GM21786 (cell line): ENCODE measurements around the gene APEX2.
"Not testable (repeated sequence)": the region's sequence is repeated elsewhere in the genome, so short reads cannot be mapped to it uniquely, and the experiment has no call there.

Experiments
- ATAC-seq: cut with Tn5 transposase; IDR thresholded peaks from one replicate; pipeline ENCODE4 v1.9.1; 2021; ENCODE audit not compliant: unreplicated experiment

Gene APEX2, protein sequence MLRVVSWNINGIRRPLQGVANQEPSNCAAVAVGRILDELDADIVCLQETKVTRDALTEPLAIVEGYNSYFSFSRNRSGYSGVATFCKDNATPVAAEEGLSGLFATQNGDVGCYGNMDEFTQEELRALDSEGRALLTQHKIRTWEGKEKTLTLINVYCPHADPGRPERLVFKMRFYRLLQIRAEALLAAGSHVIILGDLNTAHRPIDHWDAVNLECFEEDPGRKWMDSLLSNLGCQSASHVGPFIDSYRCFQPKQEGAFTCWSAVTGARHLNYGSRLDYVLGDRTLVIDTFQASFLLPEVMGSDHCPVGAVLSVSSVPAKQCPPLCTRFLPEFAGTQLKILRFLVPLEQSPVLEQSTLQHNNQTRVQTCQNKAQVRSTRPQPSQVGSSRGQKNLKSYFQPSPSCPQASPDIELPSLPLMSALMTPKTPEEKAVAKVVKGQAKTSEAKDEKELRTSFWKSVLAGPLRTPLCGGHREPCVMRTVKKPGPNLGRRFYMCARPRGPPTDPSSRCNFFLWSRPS

DNA sequence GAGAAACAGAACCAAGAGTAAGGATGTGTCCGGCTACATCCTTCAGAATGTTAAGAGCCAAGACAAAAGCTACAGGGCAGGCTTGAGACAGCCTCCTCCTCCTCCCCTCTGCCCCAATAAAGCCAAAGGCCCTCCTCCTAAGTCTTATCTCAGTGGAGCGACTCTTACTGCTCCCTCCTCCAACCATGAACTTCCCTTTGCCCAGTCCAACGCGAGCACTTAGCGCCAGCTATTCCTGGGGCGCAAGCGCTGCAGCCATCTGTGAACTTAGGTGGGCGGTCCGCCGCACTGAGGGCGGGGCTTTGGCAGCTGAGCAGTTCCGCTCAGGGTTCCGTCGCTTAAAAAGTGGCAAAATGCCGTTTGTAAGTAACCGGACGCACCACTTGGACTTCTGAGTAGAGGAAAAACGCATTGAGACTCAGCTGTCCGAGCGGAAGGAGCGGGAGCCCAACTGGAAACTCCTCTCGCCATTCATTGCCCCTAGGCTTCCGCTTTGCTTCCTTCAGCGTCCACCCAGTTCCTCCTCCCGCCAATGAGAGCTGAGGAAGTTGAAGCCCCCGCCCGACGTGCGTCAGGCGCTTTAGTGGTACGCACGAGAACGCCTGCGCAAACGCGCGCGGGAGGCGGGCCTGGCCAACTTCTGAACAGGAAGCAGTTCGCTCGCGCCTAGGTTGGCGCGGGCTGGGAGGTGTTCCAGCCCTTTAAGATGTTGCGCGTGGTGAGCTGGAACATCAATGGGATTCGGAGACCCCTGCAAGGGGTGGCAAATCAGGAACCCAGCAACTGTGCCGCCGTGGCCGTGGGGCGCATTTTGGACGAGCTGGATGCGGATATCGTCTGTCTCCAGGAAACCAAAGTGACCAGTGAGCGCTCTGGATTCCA is at the start of gene APEX2:
Gene APEX2 (plus strand): TSS at position 647 of the 882 bp plus-strand sequence. CDS start 60 bp downstream, at position 707.
- peak; percentile 91 for ATAC-seq

DNA sequence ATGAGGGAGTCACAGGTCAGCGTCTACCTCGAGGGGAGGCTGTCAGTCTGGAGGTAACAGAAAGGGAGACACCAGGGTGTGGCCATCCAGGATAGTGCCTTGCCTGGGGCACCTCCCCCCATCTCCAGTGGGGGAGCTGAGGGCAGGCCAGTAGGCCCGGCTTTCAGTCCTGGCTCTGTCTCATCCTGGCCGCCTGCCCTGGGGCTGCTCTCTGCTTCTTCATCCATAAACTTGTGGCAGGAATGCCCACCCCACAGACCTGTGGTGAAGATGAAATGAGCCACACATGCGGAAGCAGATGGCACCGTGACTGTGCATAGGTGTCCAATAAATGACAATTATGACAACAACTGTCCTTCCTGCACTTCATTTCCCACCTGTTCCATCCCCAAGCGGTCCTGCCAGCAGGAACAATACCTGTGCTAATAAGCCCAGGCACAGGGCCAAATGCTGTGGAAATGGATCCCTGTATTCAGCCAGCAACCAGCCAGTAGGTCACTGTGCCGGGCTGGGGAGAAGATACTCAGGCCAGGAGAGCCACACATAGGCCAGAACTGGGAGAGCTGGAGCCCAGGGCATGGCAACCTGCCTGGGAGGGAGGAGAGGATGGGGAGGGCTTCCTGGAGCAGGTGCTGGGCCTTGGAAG is 49.3 kb upstream of the APEX2 start:
- no peak for ATAC-seq

DNA sequence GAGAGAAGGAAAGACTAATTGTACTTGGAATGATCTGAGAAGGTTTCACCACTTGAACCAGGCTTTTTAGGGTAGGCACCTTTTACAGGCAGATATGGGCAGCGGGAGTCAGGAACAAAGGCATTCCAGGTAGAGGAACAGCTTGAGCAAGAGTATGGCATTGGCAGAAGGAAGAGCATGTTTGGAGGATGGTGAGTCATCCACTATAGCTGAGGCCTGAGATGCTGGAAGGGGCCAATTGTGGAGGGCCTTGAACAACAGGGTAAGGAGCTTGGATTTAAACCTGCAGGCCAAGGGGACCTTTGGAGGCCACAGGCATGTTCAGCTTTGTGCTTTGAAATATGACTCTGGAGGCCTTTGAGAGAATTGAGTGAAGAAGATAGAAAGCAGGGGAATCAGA is 38.4 kb upstream of the APEX2 start:
- no peak for ATAC-seq

DNA sequence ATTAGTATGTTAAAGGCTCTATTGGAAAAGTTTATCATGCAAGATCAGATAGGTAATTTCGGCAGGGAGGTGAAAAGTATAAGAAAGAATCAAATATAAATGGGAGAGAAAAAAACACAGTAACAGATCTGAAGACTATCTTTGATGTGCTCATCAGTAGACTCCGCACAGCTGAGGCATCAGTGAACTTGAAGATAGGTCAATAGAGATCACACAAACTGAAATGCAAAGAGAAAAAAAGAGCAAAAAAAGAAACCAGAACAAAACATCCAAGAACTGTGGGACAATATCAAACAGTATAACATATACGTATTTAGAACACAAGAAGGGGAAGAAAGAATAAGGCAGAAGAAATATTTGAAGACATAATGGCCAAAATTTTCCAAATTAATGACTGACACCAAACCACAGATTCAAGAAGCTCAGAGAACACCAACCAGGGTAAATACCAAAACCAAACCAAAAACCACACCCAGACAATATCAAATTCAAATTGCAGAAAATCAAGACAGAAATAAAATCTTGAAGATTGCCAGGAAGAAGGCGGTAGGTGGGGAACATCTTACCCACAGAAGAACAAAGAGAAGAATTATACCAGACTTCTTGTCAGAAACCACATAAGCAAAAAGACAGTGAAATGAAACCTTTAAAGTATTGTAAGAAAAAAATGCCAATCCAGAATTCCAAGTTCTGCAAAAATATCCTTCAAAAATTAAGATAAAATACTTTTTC is 35.2 kb upstream of the APEX2 start:
- no peak for ATAC-seq

DNA sequence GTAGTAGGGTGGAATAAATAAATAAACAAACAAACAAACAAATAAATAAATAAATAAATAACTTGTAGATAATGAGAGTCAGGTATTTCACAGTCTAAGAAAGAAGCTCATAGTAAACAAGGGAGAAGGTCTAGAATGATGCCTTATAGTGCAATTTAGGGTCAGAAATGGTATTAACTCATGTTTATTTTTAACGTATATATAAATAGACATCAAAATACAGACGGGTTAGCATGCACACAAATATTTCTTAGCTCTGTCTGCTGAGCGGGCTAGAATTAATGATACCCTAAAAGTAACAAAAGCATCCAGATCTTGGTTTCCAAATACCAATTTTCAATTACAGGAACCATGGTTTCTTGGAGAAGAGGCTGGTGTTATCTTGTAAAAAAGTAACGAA is 22.8 kb upstream of the APEX2 start:
- no peak for ATAC-seq

DNA sequence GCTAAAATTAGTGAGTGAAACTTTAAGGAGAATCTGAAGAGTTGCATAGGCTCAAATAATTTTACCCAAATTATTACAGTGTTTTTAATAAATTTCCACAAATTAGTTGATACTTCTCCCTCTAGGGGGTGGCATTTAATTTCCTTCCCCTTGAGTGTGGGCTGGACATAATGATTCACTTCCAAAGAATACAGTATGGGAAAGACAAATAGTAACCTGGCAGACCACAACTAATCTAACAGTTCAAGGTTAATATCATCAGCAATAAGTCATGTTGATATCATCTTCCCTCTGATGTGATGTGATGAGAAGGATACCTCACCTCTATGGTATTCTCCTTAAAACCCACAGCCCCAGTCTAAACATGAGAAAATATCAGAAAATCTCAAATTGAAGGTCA is 21.7 kb upstream of the APEX2 start:
- ATAC-seq, result no peak

DNA sequence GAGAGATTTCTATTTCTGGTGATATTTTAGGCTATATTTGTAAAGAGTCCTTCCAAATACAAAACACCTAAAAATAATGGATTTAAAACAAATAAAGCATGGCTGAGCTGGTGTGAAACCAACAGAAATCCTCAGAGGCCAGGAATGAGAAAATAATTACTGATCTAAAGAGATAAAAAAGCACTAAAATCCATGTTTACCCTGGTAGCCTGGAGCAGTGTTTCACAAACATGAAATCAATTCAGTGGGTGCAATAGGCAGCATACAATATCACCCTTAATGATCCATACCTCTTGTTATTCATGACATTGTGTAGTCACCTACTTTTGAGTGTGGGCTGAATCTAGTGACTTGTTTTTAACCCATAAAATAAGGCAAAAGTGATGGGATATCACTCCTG is 20.7 kb upstream of the APEX2 start:
- ATAC-seq, result no peak

DNA sequence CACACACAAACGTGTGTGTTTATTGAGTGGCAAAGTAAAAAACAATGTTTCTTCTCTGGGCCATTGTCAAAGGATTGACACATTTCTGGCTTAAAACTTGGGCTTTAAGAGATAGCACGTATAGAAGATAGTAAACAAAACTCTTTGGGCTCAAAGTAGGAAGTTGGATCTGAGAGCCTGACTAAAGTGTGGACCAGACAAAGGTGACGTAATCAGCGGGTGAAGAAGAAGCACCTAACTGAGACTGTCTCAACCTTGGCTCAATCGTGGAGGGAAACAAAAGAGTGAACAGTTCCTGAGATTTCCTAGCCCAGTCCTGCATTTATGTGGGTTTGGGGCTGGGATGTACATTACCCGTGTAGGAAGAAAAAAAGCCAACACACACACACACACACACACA is 19.8 kb upstream of the APEX2 start:
- no peak for ATAC-seq

DNA sequence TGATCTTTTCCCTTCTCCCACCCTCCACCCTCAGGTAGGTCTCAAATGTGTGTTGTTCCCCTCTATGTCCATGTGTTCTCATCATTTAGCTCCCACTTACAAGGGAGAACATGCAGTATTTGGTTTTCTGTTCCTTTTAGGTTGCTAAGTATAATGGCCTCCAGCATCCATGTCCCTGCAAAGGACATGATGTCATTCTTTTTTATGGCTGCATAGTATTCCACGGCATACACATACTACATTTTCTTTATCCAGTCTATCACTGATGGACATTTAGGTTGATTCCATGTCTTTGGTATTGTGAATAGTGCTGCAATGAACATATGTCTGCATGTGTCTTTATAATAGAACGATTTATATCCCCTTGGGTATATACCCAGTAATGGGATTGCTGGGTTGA is 16.9 kb upstream of the APEX2 start:
- ATAC-seq, result not testable (repeated sequence)

DNA sequence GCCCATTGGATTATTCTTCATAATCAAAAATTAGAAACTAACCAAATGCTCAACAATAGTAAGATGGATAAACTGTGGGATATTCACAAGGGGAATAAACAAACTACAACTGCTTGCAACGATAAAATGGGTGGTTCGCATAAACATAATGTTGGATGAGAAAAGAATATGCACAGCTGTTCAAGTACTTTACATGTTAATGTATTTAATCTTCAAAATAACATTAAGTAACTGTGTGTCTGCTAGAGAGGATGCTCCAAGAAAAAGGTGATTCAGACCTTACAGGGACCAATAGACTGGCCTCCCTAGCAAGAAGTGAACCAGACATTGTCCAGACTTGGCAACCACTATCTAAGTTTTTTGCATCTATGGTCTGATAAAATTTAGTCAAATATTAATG is 8.5 kb upstream of the APEX2 start:
- no peak for ATAC-seq

DNA sequence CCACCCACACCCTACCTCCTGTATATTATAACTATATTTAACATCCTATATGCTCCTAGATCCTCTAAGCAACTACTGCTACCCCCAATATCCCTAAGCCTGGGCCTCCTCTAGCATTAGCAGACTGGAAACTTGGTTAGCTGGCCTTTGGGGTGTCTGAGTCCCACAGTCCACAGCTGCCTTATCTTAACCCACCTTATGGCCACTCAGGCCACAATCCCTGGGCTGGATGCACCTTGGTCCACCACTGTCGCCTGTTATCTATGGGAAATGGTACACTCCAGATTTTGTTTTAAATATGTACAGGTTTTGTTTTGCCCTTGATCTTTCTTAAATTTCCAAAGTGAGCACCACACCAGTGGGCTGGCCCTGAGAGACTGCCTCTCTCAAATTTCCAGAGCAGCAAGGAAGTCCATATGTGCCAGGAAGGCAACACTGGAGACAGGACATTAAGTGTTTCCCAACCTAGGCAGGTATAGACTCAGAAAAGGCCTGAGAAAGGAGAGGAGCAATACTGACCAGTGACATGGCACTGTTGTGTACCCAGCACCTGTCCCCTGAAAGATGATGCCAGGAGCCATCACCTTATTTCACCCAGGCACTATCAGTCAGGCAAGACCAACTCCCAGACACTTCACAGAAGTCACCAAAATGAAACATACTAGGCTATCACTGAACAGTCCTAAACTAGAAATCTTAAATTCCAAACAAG is 7.1 kb upstream of the APEX2 start:
- ATAC-seq, result no peak

DNA sequence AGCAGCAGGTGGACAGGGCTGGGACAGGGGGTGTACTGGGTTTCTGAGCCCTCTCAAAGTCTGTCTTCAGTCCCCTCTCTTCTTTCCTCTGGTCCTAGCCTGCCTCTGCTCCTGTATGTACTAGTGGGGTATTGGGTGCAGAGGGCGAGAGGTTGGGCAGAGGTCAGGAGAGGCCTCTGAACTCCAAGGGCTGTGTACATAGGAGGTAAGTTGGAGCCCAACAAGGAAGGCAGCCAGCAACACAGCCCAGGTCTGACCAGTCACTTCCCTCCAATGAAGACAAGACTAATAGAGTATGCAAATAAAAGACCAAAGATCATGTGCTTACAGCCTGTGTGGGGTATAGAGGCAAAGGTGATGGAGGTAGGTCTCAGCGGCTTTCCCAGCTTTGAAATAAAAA is 6.1 kb upstream of the APEX2 start, which contains the start of gene PFKFB1:
Gene PFKFB1 (minus strand): TSS at position 90 of the 400 bp plus-strand sequence. CDS start 181 bp downstream, outside the sequence.
- no peak for ATAC-seq

DNA sequence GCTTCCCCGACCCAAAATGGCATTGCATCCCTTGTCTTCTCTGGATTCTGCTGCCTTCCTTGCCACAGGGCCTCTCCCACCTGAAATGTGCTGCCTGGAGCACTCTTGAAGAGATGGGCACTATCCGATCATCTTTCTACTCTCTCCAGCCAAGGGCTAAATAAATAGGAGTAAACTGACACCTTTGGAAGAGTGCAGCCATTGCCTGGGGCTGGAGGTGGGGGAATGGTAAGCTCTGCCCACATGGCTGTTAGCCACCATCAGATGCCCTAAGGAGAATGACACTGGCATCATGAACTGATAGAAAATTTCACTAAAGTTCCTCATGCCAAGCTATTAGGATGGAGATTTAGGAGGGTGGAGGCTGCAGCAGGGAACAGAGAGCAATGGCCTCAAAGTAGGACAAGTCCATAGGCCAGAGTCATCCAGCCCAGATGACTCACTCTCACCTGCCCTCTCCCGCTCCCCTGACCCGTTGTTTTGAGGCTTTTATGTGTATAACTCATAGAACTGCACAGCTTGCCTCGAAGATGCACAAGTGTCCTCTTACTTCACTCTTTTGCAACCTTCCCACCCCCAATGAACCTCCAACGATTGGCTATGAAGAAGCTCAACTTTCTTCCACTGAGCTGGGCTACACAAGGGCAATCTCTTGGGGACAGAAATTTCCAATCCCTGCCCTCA is 5.4 kb upstream of the APEX2 start:
- ATAC-seq, result no peak

DNA sequence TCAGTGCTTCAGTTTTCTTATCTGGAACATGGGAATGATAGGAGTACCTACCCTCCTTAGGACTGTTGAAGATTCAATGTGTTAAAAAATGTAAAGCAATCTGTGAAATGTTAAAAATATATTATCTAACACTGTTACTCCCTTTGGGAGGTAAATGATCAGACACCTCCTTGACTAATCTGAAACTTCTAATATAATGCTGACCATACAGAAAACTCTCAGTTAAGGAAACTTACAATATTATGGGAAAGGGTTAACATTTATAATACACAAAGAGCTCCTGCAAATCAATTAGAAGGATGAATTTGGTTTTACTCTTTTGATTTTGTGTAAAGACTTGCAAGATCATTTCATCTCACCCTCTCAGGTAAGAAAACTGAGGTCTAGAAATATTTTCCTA is 4.5 kb upstream of the APEX2 start:
- ATAC-seq, result no peak

DNA sequence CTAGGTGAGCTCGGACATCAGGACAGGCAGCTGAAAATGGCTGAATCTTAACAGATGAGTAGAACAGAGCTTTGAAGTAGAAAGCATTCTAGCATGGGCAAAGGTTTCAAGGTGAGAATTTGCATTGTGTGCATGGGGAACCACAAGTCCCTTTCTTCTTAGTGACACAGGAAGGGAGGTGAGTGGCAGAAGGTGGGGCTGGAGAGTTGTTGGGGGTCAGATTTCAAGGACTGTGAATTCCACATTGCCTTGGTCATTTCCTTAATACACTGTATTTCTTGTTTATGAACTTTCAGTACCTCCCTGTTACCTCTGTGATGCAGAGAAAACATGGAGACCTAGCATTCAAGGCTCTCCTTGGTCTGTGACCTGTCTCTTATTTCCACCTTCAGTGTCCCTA is 4.1 kb downstream of the APEX2 start:
- ATAC-seq, result no peak

DNA sequence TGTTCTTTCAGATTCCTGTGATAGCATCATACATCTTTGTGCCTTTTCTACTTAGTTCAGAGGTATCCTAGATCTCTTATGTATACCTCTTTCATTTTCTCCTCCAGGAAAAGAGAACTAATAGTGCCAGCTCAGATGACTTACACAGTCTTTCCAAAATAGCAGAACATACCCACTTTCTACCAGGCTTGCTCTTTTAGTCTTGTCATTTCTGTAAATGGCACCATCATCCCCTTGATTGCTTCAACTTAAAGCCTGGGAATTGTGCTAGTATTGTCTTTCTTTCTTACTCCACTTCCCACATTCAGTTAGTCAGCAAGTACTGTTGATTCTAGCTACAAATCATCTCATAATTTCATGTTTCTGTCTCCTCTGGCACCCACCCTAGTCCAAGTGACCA is 5.1 kb downstream of the APEX2 start:
- no peak for ATAC-seq

DNA sequence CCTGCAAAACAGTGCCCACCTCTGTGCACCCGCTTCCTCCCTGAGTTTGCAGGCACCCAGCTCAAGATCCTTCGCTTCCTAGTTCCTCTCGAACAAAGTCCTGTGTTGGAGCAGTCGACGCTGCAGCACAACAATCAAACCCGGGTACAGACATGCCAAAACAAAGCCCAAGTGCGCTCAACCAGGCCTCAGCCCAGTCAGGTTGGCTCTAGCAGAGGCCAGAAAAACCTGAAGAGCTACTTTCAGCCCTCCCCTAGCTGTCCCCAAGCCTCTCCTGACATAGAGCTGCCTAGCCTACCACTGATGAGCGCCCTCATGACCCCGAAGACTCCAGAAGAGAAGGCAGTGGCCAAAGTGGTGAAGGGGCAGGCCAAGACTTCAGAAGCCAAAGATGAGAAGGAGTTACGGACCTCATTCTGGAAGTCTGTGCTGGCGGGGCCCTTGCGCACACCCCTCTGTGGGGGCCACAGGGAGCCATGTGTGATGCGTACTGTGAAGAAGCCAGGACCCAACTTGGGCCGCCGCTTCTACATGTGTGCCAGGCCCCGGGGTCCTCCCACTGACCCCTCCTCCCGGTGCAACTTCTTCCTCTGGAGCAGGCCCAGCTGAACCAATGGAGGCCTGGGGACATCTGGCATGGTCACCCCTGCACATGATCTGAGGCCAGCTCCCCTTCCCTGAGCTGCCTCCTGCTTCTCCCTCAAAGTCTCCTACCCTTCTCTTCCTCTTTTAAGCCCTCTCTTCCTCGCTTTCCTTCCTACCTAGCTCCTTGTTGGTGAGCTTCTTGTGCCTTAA is 6.9 kb downstream of the APEX2 start:
- ATAC-seq, result no peak

DNA sequence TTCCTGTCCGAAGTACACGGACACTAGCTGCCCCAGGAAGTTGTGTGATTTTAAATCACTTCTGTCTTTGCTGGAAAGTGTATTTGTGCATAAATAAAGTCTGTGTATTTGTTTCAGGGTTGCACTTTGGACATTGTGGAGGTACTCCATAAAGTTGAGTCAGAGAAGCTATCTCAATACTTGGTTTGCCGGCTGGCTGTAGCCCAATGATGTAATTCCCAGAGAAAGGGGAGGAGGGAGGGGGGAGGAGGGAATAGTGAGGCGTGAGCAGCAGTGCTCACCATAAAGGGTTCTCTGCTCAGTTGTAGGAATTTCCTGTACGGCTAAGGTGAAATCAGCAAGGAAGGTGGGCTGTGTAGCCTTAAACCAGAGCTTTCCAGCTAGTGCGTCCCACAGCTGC is 7.5 kb downstream of the APEX2 start:
- no peak for ATAC-seq
